Suprapubic skin (tissue), 4 donors: ENCODE data around the gene STYXL1. TPM values are rescaled to one million over a fixed set of nuclear protein-coding genes. Genes with fewer than 3 reads are reported as not detected.
"Not testable (repeated sequence)": the region's sequence is repeated elsewhere in the genome, so short reads cannot be mapped to it uniquely, and the experiment has no call there.

ENCODE experiments used
- DNase-seq, 2 donors: peaks; one replicate each; pipeline ENCODE4 v3.0.0-alpha.2; 2019; ENCODE audit warnings: low spot score in 2 of 2
- H3K27ac ChIP-seq: fragments of 200-600 bp; sonication (generic); one replicate; pipeline ENCODE4 v1.5.1; 2019
- H3K27me3 ChIP-seq: fragments of 200-600 bp; sonication (generic); one replicate; pipeline ENCODE4 v1.5.1; 2019
- H3K36me3 ChIP-seq: fragments of 200-600 bp; sonication (generic); one replicate; pipeline ENCODE4 v1.5.1; 2019
- H3K4me1 ChIP-seq: fragments of 200-600 bp; sonication (generic); one replicate; pipeline ENCODE4 v1.5.1; 2019
- H3K4me3 ChIP-seq: fragments of 200-600 bp; sonication (generic); one replicate; pipeline ENCODE4 v1.5.1; 2019; ENCODE audit warnings: mild to moderate bottlenecking
- H3K9me3 ChIP-seq: fragments of 200-600 bp; sonication (generic); one replicate; pipeline ENCODE4 v1.5.1; 2019
- CTCF ChIP-seq, 2 donors: fragments of 200-600 bp in 1 of 2; fragments of 450-650 bp in 1 of 2; sonication (generic) in 1 of 2; IDR thresholded peaks; one replicate each; pipeline ENCODE4 v1.5.1; 2016 to 2019; ENCODE audit warnings: antibody characterized with exemption in 2 of 2, mild to moderate bottlenecking in 1 of 2, moderate library complexity in 1 of 2
- EP300 ChIP-seq: sonication (generic); formaldehyde crosslinking; IDR thresholded peaks from one replicate; pipeline ENCODE4 v1.6.1; 2017; ENCODE audit warnings: antibody characterized with exemption
- POLR2A ChIP-seq, 2 donors: fragments of 450-650 bp; IDR thresholded peaks; one replicate each; pipeline ENCODE4 v1.6.1; 2017; ENCODE audit warnings: antibody characterized with exemption in 2 of 2, mild to moderate bottlenecking in 2 of 2, moderate library complexity in 2 of 2
- POLR2AphosphoS5 ChIP-seq, 3 donors: sonication (generic); formaldehyde crosslinking; IDR thresholded peaks; one replicate each; pipeline ENCODE4 v1.6.1; 2017; ENCODE audit warnings: antibody characterized with exemption in 3 of 3
- WGBS: methylation state at CpG from one replicate; pipeline ENCODE4 v1.1.5; 2018; 5-methylcytosine and 5-hydroxymethylcytosine counted together
- total RNA-seq, 4 donors: library from RNA; depleted of rRNA; stranded (reverse); fragments of >200 nt; gene quantifications; one replicate each; pipeline ENCODE4 v1.1.0, GENCODE V29; 2016

STYXL1 gene
- total RNA-seq, 4 donors from 2014 or later = 8.8 to 59.5 (median 41.2) TPM

DNA sequence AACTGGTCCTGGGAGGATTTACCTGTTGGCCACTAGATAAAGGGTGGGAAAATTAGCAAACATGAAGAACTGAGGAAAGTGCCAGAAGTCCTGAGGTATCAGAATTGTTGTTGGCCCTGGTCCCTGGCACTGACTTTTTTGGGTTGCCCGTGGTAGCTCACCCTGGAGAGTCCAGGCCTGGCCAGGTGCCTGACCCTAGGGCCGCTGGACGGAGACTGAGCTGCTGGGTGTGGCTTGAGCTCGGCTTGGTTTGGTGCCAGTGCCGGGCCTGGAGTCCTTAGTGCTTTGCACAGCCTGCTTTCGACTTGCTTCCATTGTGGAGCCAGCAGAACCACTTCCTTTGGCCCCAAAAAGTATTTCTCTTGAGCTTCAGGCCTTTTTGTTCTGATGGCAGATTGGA, 13.0 kb upstream of the STYXL1 start:
- no peak overlapping the region for H3K27ac ChIP-seq
- no peak for DNase-seq
- H3K4me3 ChIP-seq = no peak overlapping the region
- WGBS = 44% methylated on average over 6 of the region's 6 CpGs
- peaks cover 10% of the 10 kb centered on the region for H3K4me1 ChIP-seq
- H3K36me3 ChIP-seq = peaks cover 86% of the 10 kb centered on the region
- TF ChIP-seq POLR2AphosphoS5 (IDR thresholded peaks at IDR 0.05) (no peak), EP300 (no peak), POLR2A (IDR thresholded peaks at IDR 0.05) (no peak), CTCF (IDR thresholded peaks at IDR 0.05) (no peak)
- no peaks in the 10 kb centered on the region for H3K9me3 ChIP-seq
- no peaks in the 10 kb centered on the region for H3K27me3 ChIP-seq

- H3K9me3 ChIP-seq, DNase-seq, H3K27ac ChIP-seq, H3K27me3 ChIP-seq, H3K4me3 ChIP-seq: not testable (repeated sequence)
- 89% methylated on average over 7 of the region's 7 CpGs for WGBS
- Histone ChIP-seq H3K4me1 (peaks cover 21% of the 10 kb centered on the region), H3K36me3 (peaks cover 74% of the 10 kb centered on the region)
Observed at GRCh38 chr7:76058745-76059144, 10.9 kb upstream of the STYXL1 start.

- Histone ChIP-seq H3K27me3 (no peaks in the 10 kb centered on the region), H3K27ac (no peak overlapping the region), H3K4me3 (no peak overlapping the region), H3K9me3 (no peaks in the 10 kb centered on the region), H3K4me1 (peaks cover 25% of the 10 kb centered on the region), H3K36me3 (peaks cover 67% of the 10 kb centered on the region)
- WGBS = 89% methylated on average over 11 of the region's 11 CpGs
- no peak for TF ChIP-seq CTCF (IDR thresholded peaks at IDR 0.05)
- TF ChIP-seq EP300 = no peak
- TF ChIP-seq POLR2AphosphoS5 (IDR thresholded peaks at IDR 0.05) = no peak
- TF ChIP-seq POLR2A (IDR thresholded peaks at IDR 0.05) = no peak
- DNase-seq = no peak
Observed at GRCh38 chr7:76057813-76058145, 10.0 kb upstream of the STYXL1 start.

DNA sequence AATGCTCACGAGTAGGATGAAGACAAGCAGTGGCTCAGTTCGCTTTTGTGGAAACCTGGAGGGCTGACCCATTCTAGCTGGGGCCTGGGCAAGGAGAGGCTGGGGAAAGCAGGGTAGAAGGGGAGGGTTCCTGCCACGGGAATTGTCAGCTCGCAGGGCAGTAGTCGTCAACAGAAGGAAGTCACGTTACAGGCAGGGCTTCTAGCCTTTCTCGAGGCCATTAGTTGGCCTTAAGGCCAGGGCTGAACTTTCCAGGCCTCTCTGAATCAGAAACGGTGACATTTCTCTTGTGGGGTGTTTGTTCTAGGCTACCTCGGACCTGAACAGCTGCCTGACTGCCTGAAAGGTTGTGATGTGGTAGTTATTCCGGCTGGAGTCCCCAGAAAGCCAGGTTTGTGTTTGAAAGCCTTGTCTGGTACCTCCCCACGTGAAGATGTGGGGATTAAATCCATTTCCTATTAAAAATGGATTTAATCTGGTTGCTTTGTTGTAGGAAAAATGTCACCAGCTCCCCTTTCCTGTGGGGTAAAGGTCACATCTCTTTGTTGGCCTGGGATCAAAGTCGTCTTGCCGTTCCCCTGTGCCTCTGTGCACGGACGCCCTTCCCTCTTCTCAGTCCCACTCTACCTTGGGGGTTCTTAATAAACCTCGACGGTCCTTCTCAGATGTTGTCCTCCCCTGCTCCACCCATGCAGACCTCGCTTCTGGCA, 9.5 kb upstream of the STYXL1 start:
- TF ChIP-seq EP300 = no peak
- TF ChIP-seq CTCF (IDR thresholded peaks at IDR 0.05) = no peak
- TF ChIP-seq POLR2A (IDR thresholded peaks at IDR 0.05) = no peak
- TF ChIP-seq POLR2AphosphoS5 (IDR thresholded peaks at IDR 0.05) = no peak
- H3K36me3 ChIP-seq = peaks cover 63% of the 10 kb centered on the region
- no peak overlapping the region for H3K27ac ChIP-seq
- no peaks in the 10 kb centered on the region for H3K27me3 ChIP-seq
- peaks cover 28% of the 10 kb centered on the region for H3K4me1 ChIP-seq
- 86% methylated on average over 18 of the region's 18 CpGs for WGBS
- DNase-seq = no peak
- H3K4me3 ChIP-seq = no peak overlapping the region
- H3K9me3 ChIP-seq = no peaks in the 10 kb centered on the region

- no peak for TF ChIP-seq EP300
- no peak for TF ChIP-seq POLR2A (IDR thresholded peaks at IDR 0.05)
- no peak for TF ChIP-seq CTCF (IDR thresholded peaks at IDR 0.05)
- TF ChIP-seq POLR2AphosphoS5 (IDR thresholded peaks at IDR 0.05) = no peak
- DNase-seq = no peak
- no peaks in the 10 kb centered on the region for H3K9me3 ChIP-seq
- H3K4me3 ChIP-seq = no peak overlapping the region
- WGBS = 88% methylated on average over 7 of the region's 7 CpGs
- H3K27ac ChIP-seq = no peak overlapping the region
- H3K4me1 ChIP-seq = peaks cover 28% of the 10 kb centered on the region
- no peaks in the 10 kb centered on the region for H3K27me3 ChIP-seq
- H3K36me3 ChIP-seq = peaks cover 56% of the 10 kb centered on the region
Observed at GRCh38 chr7:76056241-76056640, 8.4 kb upstream of the STYXL1 start.
